Measurements from ENCODE around the gene IL1RN. TPM values are rescaled to one million over a fixed set of nuclear protein-coding genes. Genes with fewer than 3 reads are reported as not detected.
A peak's percentile ranks its signal among the peaks of the same experiment; 100 is the strongest.

IL1RN gene
- total and polyA plus RNA-seq, 2 of the 13 experiments (the other 11 are each of a cell fraction or from before 2014, with no cell fraction given): 21.2 to 101 TPM

DNA sequence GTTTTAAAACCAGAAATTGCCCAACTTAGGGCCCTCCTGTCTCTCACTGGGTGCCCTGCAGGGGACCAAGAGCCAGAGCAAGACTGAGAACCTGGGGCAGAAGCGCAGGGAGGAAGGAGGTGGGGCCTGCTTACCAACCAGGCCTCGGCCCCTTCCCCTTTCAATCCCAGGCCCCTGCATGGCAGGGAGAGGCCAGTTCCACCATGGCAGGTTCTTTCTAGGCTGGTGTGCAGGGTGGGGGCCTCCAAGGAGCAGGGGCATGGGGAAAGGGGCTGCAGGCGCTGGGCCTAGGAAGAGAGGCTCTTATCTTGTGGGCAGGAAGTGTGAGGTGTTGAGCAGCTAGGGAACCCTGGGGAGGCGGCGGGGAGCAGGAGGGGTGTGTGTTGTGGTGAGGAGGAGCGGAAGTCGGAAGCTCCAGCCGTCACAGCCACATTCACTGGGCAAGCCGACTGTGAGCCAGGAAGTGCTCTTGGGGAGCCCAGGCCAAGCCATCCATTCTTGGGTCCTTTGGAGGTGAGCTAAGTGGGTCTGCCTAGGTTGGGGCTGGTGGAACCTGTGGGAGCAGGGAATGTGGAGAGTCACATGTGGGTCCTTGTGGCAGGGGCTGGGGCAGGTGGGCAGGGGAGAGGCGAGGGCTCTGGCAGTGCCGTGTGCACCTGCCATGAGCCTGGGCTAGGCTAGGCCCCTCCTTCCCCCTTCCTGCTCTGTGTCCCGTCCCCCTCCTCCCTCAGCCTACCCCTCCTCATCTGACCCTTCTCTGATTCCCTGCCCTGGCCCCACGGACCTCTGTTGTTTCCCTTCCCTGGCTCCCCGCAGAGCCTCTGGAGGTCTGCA lies 46.4 kb downstream of the IL1RN start, which contains the start of gene PSD4 (continued):
- no peak for TF ChIP-seq U2AF1 (optimal IDR thresholded peaks at IDR 0.05; ENCODE audit: low read depth, low read length)
- TF ChIP-seq, protein P1, sequence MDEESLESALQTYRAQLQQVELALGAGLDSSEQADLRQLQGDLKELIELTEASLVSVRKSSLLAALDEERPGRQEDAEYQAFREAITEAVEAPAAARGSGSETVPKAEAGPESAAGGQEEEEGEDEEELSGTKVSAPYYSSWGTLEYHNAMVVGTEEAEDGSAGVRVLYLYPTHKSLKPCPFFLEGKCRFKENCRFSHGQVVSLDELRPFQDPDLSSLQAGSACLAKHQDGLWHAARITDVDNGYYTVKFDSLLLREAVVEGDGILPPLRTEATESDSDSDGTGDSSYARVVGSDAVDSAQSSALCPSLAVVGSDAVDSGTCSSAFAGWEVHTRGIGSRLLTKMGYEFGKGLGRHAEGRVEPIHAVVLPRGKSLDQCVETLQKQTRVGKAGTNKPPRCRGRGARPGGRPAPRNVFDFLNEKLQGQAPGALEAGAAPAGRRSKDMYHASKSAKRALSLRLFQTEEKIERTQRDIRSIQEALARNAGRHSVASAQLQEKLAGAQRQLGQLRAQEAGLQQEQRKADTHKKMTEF (CRISPR knock-in tag; IDR thresholded peaks at IDR 0.05): 0 out of 2 replicates have a peak, but pooled peaks have one; percentile 22
- 0 out of 2 replicates have a peak, but pooled peaks have one; percentile 9 for TF ChIP-seq SPEN (CRISPR knock-in tag; IDR thresholded peaks at IDR 0.05; ENCODE audit: low read depth)
- no peak for TF ChIP-seq ZNF496 (CRISPR knock-in tag; IDR thresholded peaks at IDR 0.05; ENCODE audit: insufficient replicate concordance)
- peak; percentile 32; the same call in 1 of the 2 replicates for TF ChIP-seq RXRA (CRISPR knock-in tag; IDR thresholded peaks at IDR 0.05)
- 0 out of 2 replicates have a peak, but pooled peaks have one; percentile 22 for TF ChIP-seq ERF (CRISPR knock-in tag; IDR thresholded peaks at IDR 0.05)
- no peak for TF ChIP-seq ZMAT3 (CRISPR knock-in tag; conservative IDR thresholded peaks at IDR 0.05)
- TF ChIP-seq ELF1 (CRISPR knock-in tag; IDR thresholded peaks at IDR 0.05): 0 out of 2 replicates have a peak, but pooled peaks have one; percentile 6
- TF ChIP-seq RBFOX2 (IDR thresholded peaks at IDR 0.05; ENCODE audit: low read depth, low read length): peak; percentile 38; the same call in 1 of the 2 replicates
- TF ChIP-seq ZSCAN21 (CRISPR knock-in tag; IDR thresholded peaks at IDR 0.05; ENCODE audit: borderline replicate concordance): 0 out of 2 replicates have a peak, but pooled peaks have one; percentile 27
- TF ChIP-seq, protein P2, sequence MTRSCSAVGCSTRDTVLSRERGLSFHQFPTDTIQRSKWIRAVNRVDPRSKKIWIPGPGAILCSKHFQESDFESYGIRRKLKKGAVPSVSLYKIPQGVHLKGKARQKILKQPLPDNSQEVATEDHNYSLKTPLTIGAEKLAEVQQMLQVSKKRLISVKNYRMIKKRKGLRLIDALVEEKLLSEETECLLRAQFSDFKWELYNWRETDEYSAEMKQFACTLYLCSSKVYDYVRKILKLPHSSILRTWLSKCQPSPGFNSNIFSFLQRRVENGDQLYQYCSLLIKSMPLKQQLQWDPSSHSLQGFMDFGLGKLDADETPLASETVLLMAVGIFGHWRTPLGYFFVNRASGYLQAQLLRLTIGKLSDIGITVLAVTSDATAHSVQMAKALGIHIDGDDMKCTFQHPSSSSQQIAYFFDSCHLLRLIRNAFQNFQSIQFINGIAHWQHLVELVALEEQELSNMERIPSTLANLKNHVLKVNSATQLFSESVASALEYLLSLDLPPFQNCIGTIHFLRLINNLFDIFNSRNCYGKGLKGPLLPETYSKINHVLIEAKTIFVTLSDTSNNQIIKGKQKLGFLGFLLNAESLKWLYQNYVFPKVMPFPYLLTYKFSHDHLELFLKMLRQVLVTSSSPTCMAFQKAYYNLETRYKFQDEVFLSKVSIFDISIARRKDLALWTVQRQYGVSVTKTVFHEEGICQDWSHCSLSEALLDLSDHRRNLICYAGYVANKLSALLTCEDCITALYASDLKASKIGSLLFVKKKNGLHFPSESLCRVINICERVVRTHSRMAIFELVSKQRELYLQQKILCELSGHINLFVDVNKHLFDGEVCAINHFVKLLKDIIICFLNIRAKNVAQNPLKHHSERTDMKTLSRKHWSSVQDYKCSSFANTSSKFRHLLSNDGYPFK (CRISPR knock-in tag; IDR thresholded peaks at IDR 0.05; ENCODE audit: borderline replicate concordance): peak; percentile 21; the same call in 1 of the 2 replicates
- TF ChIP-seq, protein P3, sequence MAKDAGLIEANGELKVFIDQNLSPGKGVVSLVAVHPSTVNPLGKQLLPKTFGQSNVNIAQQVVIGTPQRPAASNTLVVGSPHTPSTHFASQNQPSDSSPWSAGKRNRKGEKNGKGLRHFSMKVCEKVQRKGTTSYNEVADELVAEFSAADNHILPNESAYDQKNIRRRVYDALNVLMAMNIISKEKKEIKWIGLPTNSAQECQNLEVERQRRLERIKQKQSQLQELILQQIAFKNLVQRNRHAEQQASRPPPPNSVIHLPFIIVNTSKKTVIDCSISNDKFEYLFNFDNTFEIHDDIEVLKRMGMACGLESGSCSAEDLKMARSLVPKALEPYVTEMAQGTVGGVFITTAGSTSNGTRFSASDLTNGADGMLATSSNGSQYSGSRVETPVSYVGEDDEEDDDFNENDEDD (CRISPR knock-in tag; IDR thresholded peaks at IDR 0.05; ENCODE audit: borderline replicate concordance): 0 out of 2 replicates have a peak, but pooled peaks have one; percentile 12
- TF ChIP-seq ZNF446 (CRISPR knock-in tag; IDR thresholded peaks at IDR 0.05): no peak
- TF ChIP-seq, protein P4, sequence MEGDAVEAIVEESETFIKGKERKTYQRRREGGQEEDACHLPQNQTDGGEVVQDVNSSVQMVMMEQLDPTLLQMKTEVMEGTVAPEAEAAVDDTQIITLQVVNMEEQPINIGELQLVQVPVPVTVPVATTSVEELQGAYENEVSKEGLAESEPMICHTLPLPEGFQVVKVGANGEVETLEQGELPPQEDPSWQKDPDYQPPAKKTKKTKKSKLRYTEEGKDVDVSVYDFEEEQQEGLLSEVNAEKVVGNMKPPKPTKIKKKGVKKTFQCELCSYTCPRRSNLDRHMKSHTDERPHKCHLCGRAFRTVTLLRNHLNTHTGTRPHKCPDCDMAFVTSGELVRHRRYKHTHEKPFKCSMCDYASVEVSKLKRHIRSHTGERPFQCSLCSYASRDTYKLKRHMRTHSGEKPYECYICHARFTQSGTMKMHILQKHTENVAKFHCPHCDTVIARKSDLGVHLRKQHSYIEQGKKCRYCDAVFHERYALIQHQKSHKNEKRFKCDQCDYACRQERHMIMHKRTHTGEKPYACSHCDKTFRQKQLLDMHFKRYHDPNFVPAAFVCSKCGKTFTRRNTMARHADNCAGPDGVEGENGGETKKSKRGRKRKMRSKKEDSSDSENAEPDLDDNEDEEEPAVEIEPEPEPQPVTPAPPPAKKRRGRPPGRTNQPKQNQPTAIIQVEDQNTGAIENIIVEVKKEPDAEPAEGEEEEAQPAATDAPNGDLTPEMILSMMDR (CRISPR knock-in tag; IDR thresholded peaks at IDR 0.05): no peak
- 0 out of 2 replicates have a peak, but pooled peaks have one; percentile 37 for TF ChIP-seq ZNF543 (CRISPR knock-in tag; IDR thresholded peaks at IDR 0.05)
- no peak for TF ChIP-seq KDM5A (IDR thresholded peaks at IDR 0.05; ENCODE audit: borderline replicate concordance, low read length)
- TF ChIP-seq ZNF101 (CRISPR knock-in tag; IDR thresholded peaks at IDR 0.05; ENCODE audit: borderline replicate concordance, low read depth): no peak
- TF ChIP-seq AHR (CRISPR knock-in tag; IDR thresholded peaks at IDR 0.05): 0 out of 2 replicates have a peak, but pooled peaks have one; percentile 23
- no peak for TF ChIP-seq MYNN (CRISPR knock-in tag; IDR thresholded peaks at IDR 0.05; ENCODE audit: low read depth)
- no peak for TF ChIP-seq MAZ (IDR thresholded peaks at IDR 0.05; ENCODE audit: borderline replicate concordance, low read depth, low read length)
- peak; percentile 18; the same call in 1 of the 2 replicates for TF ChIP-seq MAZ (CRISPR knock-in tag; IDR thresholded peaks at IDR 0.05; ENCODE audit: low read depth)
